C1 segment of cervical spinal cord (tissue), 14 donors: ENCODE measurements around the gene TANC1.

ENCODE experiments used
- DNase-seq, 14 donors: peaks; one replicate each; lab custom pipeline; 2025; lab: John Stamatoyannopoulos, UW

Gene TANC1

DNA sequence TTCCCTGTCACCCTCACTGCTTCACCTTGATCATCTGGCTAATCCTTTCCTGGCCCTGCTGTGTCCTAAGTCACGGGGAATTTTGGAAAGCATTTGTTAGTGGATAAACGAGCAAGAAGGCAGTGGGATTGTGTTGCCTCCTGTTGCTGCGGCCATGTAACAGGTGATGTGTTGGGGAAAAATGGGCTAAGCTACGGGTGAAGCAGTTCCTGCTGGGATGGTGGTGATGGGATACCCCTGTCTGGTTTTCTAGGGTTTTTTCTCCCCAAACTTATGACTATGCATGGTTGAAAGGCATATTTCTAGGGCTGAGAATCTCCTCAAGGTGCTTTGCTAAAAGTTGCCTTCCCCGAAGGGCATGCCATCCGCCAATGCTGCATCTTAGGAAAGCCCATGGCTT is 249.9 kb downstream of the TANC1 start:
- DNase-seq, result no peak

GRCh38 chr2:159219394-159219998 is 251.1 kb downstream of the TANC1 start:
- DNase-seq, result no peak

GRCh38 chr2:159224061-159224813 is 255.8 kb downstream of the TANC1 start:
- DNase-seq, result no peak

DNA sequence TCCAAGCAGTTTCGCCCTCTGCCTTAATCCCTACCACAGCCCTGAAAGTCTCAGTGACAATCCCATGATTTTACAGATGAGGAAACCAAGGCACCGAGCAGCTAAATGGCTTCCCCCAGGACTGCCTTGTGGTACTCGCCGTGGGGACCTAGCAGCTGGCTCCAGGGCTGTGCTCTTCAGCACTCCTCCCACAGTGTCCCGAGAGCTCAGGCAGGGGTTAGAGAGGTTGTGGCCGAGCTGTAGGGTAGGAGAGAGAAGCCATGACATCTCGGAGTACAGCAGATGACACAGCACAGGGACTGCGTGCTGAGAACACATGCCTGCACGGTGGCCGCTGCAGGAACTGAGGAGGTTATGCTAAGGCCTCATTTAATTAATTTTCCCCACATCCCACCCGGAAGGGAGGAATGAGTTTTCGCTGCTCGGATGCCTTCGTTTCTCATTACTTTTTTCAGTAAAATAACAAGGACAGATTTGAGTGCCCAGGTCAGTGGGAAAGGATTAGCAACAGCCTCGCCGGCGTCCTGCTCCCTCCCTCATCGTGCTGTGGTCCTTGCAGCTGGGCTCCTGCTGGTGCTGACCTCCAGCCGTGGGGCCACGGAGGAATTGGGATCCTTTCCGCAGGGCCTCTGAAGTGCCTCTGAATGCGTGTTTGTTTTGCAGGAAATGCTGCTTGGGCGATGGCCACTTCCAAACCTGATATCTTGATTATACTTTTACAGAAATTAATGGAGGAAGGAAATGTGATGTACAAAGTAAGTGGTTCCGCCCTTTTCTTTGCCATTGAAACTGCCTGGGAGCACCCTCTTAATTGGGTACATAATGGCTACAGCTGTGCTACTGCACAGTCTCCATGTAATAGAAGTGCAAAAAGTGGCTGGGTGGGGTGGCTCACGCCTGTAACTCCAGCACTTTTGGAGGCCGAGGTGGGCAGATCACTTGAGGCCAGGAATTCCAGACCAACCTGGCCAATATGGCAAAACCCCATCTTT is 256.9 kb downstream of the TANC1 start:
- DNase-seq, result no peak

DNA sequence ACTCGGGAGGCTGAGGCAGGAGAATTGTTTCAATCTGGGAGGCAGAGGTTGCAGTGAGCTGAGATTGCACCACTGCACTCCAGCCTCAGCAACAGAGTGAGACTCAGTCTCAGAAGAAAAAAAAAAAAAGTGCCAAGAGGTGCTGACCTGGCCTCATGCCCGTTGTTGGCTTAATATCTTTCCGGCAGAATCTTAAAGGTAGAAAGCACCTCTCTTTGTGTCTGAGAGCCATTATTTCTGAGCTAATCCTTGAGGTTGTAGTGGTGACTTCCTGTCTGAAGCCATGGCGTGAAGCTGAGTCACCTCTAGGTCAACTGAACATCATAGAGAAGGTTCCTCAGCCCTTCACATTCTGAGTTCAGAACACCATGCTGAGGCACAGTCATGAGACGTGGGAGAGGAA is 257.6 kb downstream of the TANC1 start:
- no peak for DNase-seq

GRCh38 chr2:159226608-159227385 is 258.4 kb downstream of the TANC1 start:
- DNase-seq, result no peak

DNA sequence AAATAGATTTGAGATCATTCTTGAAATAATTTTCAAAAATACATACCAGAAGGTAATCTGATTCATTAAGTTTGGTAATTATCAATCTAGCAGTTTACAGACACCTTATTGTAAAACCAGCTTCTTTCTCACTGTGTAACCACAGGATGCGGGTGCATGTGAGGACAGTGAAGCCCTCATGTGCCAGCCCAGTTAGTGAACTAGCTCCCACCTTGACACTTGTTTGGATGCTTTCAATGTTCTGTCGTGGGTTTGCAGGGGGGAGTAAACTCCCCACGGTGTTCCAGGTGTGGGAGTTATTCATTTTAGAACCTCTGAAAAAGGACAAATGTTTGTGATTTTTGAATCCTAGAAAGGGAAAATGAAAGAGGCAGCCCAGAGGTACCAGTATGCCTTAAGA is 259.0 kb downstream of the TANC1 start:
- no peak for DNase-seq

DNA sequence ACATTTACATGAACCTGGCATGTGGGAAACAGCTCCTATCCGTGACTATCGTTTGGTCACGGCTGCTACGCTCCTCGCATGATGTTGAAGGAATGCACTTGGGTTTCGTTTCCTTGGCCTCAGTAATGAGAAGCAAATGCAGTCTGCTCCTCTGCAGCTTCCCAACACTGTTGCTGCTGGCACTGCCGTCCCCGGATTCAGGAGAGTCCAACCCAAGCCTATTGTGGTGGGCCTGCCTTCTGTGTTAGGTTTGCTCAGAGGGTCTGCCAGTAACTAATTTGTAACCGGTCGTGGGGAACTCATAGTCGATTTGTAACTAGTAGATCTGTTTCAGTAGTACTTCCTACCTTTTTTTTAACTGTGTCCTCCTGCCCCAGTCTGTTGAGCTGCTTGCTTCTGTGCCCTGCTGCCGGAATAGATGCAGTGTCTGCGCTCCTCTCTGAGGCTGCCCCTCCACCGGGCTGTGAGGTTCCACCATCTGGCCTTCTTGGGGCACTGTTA is 259.7 kb downstream of the TANC1 start:
- DNase-seq, result peak in 6 of 14 donors; percentile 9 to 53 (median 21)

- DNase-seq, result no peak
Observed at GRCh38 chr2:159229476-159230144, 261.2 kb downstream of the TANC1 start.

- peak in 5 of 14 donors; percentile 7 to 14 (median 10) for DNase-seq
Observed at GRCh38 chr2:159230145-159230877, 261.9 kb downstream of the TANC1 start.

DNA sequence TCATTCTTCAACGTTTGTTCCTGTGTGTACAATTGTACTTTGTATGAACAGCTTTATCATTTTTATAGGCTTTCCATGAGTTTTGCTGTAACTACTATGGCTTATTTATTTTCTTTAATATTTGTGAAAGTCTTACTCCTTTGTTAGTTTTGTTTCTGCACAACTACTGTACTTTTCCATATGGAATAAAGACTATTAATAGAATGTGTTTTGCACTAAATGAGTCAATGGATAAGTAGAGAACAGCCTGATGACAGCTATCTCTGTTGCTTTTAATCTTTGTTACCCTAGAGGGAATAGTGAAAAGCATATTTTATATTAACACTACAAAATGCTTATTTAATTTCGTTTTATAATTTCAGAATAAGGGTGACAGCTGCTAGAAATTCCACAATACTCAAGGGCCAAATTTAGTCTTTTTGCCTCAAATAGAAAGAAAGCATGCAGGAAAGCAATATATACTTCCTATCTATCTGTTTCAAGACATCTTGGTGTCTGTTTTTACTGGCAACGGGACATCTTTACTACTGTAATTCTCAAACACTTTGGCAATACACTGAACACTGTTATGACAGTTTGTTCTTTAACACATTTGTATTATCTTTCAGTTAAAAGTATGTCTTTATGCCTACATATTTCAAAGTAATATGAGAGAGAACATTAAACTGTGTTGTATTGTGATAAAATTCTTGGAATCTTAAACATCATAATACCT is 264.2 kb downstream of the TANC1 start:
- no peak for DNase-seq

- no peak for DNase-seq
Observed at GRCh38 chr2:159234868-159235267, 266.4 kb downstream of the TANC1 start.

DNA sequence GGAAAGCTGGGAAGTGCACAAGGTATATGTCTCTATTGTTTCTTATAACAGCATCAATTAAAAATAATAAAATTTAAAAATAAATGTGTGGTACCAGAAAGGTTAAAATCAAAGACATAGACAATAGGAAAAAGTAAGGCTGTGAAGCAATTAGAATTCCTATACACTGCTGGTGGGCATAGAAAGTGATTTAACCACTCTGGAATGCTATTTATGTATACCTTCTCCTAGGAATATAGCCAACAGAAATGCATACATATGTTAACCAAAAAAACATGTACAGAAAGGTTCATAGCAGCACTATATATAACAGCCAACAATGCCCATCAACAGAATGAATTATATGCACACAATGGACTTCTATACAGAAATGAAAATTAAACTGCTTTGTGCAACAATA is 275.1 kb downstream of the TANC1 start:
- no peak for DNase-seq

DNA sequence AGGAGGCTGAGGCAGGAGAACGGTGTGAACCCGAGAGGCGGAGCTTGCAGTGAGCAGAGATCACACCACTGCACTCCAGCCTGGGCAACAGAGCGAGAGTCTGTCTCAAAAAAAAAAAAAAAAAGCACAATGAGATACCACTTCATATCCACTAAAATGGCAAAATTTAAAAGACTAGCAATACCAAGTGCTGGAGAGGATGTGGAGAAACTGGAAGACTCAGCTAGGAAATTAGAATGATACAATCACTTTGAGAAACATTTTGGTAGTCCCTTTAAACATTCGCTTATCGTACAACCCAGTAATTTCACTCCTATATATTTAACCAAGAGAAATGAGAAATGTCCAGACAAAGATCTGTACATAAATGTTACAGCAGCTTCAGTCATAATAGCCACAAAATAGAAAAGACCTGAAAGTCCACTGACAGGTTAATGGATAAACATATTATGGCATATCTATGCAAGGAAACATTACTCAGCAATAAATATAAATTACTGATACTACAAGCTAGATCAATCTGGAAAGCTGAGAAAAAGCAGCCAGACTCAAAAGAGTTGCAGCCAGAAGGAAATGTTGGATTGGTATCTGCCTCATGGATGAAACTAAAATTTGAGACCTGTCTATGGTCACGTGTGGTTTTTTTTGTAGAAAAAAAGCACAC is 278.0 kb downstream of the TANC1 start:
- DNase-seq, result no peak

- peak in 10 of 14 donors; percentile 13 to 56 (median 44) for DNase-seq
Observed at GRCh38 chr2:159249990-159250715, 281.7 kb downstream of the TANC1 start.

GRCh38 chr2:159251296-159252173 is 283.1 kb downstream of the TANC1 start:
- no peak for DNase-seq

GRCh38 chr2:159252905-159253304 is 284.5 kb downstream of the TANC1 start:
- no peak for DNase-seq
